Measurements from ENCODE around the gene PPFIBP2.

GRCh38 chr11:7596975-7597391 is 83.2 kb downstream of the PPFIBP2 start:
- TF ChIP-seq, protein P1, sequence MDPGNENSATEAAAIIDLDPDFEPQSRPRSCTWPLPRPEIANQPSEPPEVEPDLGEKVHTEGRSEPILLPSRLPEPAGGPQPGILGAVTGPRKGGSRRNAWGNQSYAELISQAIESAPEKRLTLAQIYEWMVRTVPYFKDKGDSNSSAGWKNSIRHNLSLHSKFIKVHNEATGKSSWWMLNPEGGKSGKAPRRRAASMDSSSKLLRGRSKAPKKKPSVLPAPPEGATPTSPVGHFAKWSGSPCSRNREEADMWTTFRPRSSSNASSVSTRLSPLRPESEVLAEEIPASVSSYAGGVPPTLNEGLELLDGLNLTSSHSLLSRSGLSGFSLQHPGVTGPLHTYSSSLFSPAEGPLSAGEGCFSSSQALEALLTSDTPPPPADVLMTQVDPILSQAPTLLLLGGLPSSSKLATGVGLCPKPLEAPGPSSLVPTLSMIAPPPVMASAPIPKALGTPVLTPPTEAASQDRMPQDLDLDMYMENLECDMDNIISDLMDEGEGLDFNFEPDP (CRISPR knock-in tag; conservative IDR thresholded peaks at IDR 0.05) = no peak
- TF ChIP-seq, protein P2, sequence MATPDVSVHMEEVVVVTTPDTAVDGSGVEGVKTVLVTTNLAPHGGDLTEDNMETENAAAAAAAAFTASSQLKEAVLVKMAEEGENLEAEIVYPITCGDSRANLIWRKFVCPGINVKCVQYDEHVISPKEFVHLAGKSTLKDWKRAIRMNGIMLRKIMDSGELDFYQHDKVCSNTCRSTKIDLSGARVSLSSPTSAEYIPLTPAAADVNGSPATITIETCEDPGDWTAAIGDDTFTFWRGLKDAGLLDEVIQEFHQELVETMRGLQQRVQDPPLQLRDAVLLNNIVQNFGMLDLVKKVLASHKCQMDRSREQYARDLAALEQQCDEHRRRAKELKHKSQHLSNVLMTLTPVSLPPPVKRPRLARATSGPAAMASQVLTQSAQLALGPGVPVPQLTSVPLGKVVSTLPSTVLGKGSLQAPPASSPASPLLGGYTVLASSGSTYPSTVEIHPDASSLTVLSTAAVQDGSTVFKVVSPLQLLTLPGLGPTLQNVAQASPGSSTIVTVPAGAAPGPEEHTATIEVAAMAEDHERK (CRISPR knock-in tag; IDR thresholded peaks at IDR 0.05; ENCODE audit: low read depth) = no peak
- no peak for TF ChIP-seq ZNF672 (CRISPR knock-in tag; IDR thresholded peaks at IDR 0.05)
- no peak for TF ChIP-seq CBX2 (IDR thresholded peaks at IDR 0.05; ENCODE audit: low read depth, low read length)
- TF ChIP-seq CBX2 (CRISPR knock-in tag; IDR thresholded peaks at IDR 0.05; ENCODE audit: low read depth) = no peak
- TF ChIP-seq, protein P3, sequence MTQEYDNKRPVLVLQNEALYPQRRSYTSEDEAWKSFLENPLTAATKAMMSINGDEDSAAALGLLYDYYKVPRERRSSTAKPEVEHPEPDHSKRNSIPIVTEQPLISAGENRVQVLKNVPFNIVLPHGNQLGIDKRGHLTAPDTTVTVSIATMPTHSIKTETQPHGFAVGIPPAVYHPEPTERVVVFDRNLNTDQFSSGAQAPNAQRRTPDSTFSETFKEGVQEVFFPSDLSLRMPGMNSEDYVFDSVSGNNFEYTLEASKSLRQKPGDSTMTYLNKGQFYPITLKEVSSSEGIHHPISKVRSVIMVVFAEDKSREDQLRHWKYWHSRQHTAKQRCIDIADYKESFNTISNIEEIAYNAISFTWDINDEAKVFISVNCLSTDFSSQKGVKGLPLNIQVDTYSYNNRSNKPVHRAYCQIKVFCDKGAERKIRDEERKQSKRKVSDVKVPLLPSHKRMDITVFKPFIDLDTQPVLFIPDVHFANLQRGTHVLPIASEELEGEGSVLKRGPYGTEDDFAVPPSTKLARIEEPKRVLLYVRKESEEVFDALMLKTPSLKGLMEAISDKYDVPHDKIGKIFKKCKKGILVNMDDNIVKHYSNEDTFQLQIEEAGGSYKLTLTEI (CRISPR knock-in tag; conservative IDR thresholded peaks at IDR 0.05) = no peak
- no peak for TF ChIP-seq CTCF (CRISPR knock-in tag; IDR thresholded peaks at IDR 0.05)
- no peak for TF ChIP-seq ETS1 (CRISPR knock-in tag; IDR thresholded peaks at IDR 0.05)
- TF ChIP-seq EZH2 (conservative IDR thresholded peaks at IDR 0.05; ENCODE audit: low read depth, low read length) = no peak
- no peak for TF ChIP-seq FOSL1 (CRISPR knock-in tag; IDR thresholded peaks at IDR 0.05; ENCODE audit: borderline replicate concordance)
- no peak for TF ChIP-seq CREB3 (CRISPR knock-in tag; IDR thresholded peaks at IDR 0.05)
